MCF 10A (cell line): ENCODE data around the gene PINK1. TPM values are rescaled to one million over a fixed set of nuclear protein-coding genes. Genes with fewer than 3 reads are reported as not detected.
A peak's percentile ranks its signal among the peaks of the same experiment; 100 is the strongest.

Source experiments
- BruUV-seq: library from RNA; stranded (reverse); fragments of 400-500 nt; replicated peaks from 2 replicates; lab custom pipeline; 2021; lab: Mats Ljungman, UMichigan
- CTCF ChIA-PET: fragments of 300-600 bp; sonication (Branson Sonifier 250); formaldehyde crosslinking; extraction: SDS; loops from one replicate; lab custom pipeline; 2021; ENCODE audit warnings: antibody characterized with exemption, inconsistent platforms; lab: Yijun Ruan, JAX
- POLR2A ChIA-PET: fragments of 300-600, 350-650 bp; sonication (Branson Sonifier 250); formaldehyde crosslinking; extraction: SDS; loops from one replicate; lab custom pipeline; 2020; ENCODE audit warnings: antibody characterized with exemption, inconsistent platforms; lab: Yijun Ruan, JAX
- DNase-seq: peaks from one replicate; pipeline ENCODE4 v3.0.0-alpha.2; 2018; ENCODE audit not compliant: unreplicated experiment
- H3K27ac Mint-ChIP-seq: one replicate; pipeline ENCODE4 v1.8.0; 2022; ENCODE audit warnings: mild to moderate bottlenecking, low read depth, mixed read lengths; ENCODE audit not compliant: unreplicated experiment
- H3K27me3 Mint-ChIP-seq: one replicate; pipeline ENCODE4 v1.8.0; 2022; ENCODE audit warnings: mixed read lengths; ENCODE audit not compliant: insufficient read depth, unreplicated experiment
- H3K36me3 Mint-ChIP-seq: one replicate; pipeline ENCODE4 v1.8.0; 2022; ENCODE audit warnings: mild to moderate bottlenecking, moderate library complexity, mixed read lengths; ENCODE audit not compliant: insufficient read depth, unreplicated experiment
- H3K4me1 Mint-ChIP-seq: one replicate; pipeline ENCODE4 v1.8.0; 2022; ENCODE audit warnings: mixed read lengths; ENCODE audit not compliant: insufficient read depth, unreplicated experiment
- H3K4me3 Mint-ChIP-seq: one replicate; pipeline ENCODE4 v1.8.0; 2022; ENCODE audit warnings: mild to moderate bottlenecking, moderate library complexity, mixed read lengths; ENCODE audit not compliant: unreplicated experiment
- H3K9me3 Mint-ChIP-seq: one replicate; pipeline ENCODE4 v1.8.0; 2022; ENCODE audit warnings: mixed read lengths; ENCODE audit not compliant: unreplicated experiment
- CTCF ChIP-seq: fragments of 200-600 bp; IDR thresholded peaks from one replicate; pipeline ENCODE4 v1.8.0; 2022; ENCODE audit warnings: antibody characterized with exemption, mild to moderate bottlenecking; ENCODE audit not compliant: unreplicated experiment
- intact Hi-C: fragments of 100-400 bp; cut with micrococcal nuclease; formaldehyde crosslinking; loops from 2 replicates; pipeline ENCODE4 v1.14.1; 2022
- total RNA-seq: library from RNA; stranded (reverse); gene quantifications from 2 replicates; pipeline ENCODE4 v1.2.3, GENCODE V29; 2022

The PINK1 gene
- total RNA-seq, 1 experiment from 2014 or later, result 20.9 TPM

GRCh38 chr1:20698195-20698910 lies 65.1 kb downstream of the PINK1 start:
- BruUV-seq, result no TSS peak

GRCh38 chr1:20699558-20699957 lies 66.3 kb downstream of the PINK1 start:
- POLR2A ChIA-PET, result interaction anchor here (0.6 to 3.2 kb wide), 4 partner anchors 31 to 530 kb away, joined by 3 to 19 read pairs (median 4); partner anchors contain the start of genes HP1BP3 and SH2D5
- intact Hi-C loops, result loop anchor here (10.0 kb wide), 2 partner anchors 145 to 665 kb away; no protein-coding TSS in a partner anchor
- Mint-ChIP-seq H3K4me3 (no peak overlapping the region), H3K27me3 (no peaks in the 10 kb centered on the region), H3K9me3 (peaks cover 8% of the 10 kb centered on the region), H3K27ac (no peak overlapping the region), H3K36me3 (no peaks in the 10 kb centered on the region), H3K4me1 (peaks cover 11% of the 10 kb centered on the region)
- TF ChIP-seq CTCF, result no peak
- CTCF ChIA-PET, result interaction anchor here (0.6 to 8.3 kb wide), 3 partner anchors 34 to 495 kb away, joined by 3 to 87 read pairs (median 4); no protein-coding TSS in a partner anchor
- BruUV-seq, result no TSS peak
- no peak for DNase-seq

More at GRCh38 chr1:20698195-20698910, 65.1 kb downstream of the PINK1 start:
- H3K27me3 Mint-ChIP-seq, result no peaks in the 10 kb centered on the region
- peaks cover 6% of the 10 kb centered on the region for H3K9me3 Mint-ChIP-seq
- POLR2A ChIA-PET, result interaction anchor here (0.6 to 3.2 kb wide), 4 partner anchors 18 to 88 kb away, joined by 3 to 19 read pairs (median 4); partner anchors contain the start of gene HP1BP3
- H3K4me1 Mint-ChIP-seq, result peaks cover 11% of the 10 kb centered on the region
- TF ChIP-seq CTCF, result no peak
- peak; percentile 14 for DNase-seq
- H3K27ac Mint-ChIP-seq, result no peak overlapping the region
- no peaks in the 10 kb centered on the region for H3K36me3 Mint-ChIP-seq
- intact Hi-C loops, result loop anchor here (10.0 kb wide), 2 partner anchors 146 to 666 kb away; no protein-coding TSS in a partner anchor
- H3K4me3 Mint-ChIP-seq, result peak overlapping the region; percentile 23
- CTCF ChIA-PET, result interaction anchor here (0.6 to 8.3 kb wide), 4 partner anchors 28 to 496 kb away, joined by 3 to 87 read pairs (median 4); no protein-coding TSS in a partner anchor

- intact Hi-C loops, result no loop called here
- H3K27ac Mint-ChIP-seq, result no peak overlapping the region
- no peak for DNase-seq
- ChIA-PET CTCF (interaction anchor here (8.3 kb wide), 1 partner anchor 494 kb away, joined by 87 read pairs; no protein-coding TSS in a partner anchor), POLR2A (interaction anchor here (0.6 kb wide), 1 partner anchor 469 kb away, joined by 3 read pairs; no protein-coding TSS in a partner anchor)
- H3K4me3 Mint-ChIP-seq, result no peak overlapping the region
- H3K27me3 Mint-ChIP-seq, result no peaks in the 10 kb centered on the region
- H3K4me1 Mint-ChIP-seq, result peaks cover 11% of the 10 kb centered on the region
- no peak for TF ChIP-seq CTCF
- H3K36me3 Mint-ChIP-seq, result no peaks in the 10 kb centered on the region
- BruUV-seq, result no TSS peak
- peaks cover 8% of the 10 kb centered on the region for H3K9me3 Mint-ChIP-seq
Observed at GRCh38 chr1:20700636-20701215, 67.5 kb downstream of the PINK1 start.

Other genes with a start within 250 kb of the PINK1 start
- 4.9 and 9.7 TPM in 2 replicates for gene CAMK2N1, start 147.2 kb upstream of the PINK1 start, total RNA-seq
- 23.4 and 29.9 TPM in 2 replicates for gene MUL1, start 125.3 kb upstream of the PINK1 start, total RNA-seq
- gene FAM43B, start 80.9 kb upstream of the PINK1 start, total RNA-seq, result not detected in 2 replicates
- gene CDA, start 44.4 kb upstream of the PINK1 start, total RNA-seq, result not detected in 2 replicates
- gene DDOST, start 27.9 kb downstream of the PINK1 start, total RNA-seq, result 292 and 397 TPM in 2 replicates
- 0.19 and 1.9 TPM in 2 replicates for gene KIF17, start 84.5 kb downstream of the PINK1 start, total RNA-seq
- 14.0 and 14.6 TPM in 2 replicates for gene SH2D5, start 99.2 kb downstream of the PINK1 start, total RNA-seq
- 245 and 247 TPM in 2 replicates for gene HP1BP3, start 153.8 kb downstream of the PINK1 start, total RNA-seq